ENCODE data around the gene ECSCR. TPM values are rescaled to one million over a fixed set of nuclear protein-coding genes. Genes with fewer than 3 reads are reported as not detected.
A peak's percentile ranks its signal among the peaks of the same experiment; 100 is the strongest.
"Not testable (repeated sequence)": the region's sequence is repeated elsewhere in the genome, so short reads cannot be mapped to it uniquely, and the experiment has no call there.

The ECSCR gene
- total and polyA plus RNA-seq, 5 donors from 2014 or later, result 0.23 to 1.6 (median 0.78) TPM; not detected in 1

GRCh38 chr5:139414581-139415130 lies 47.9 kb downstream of the ECSCR start:
- H3K27me3 Mint-ChIP-seq, result no peaks in the 10 kb centered on the region
- H3K4me3 ChIP-seq (ENCODE audit: low read depth, low read length), result peak overlapping the region; percentile 59
- DNase-seq, result peak in 2 of 3 donors; percentile 24 to 52
- peak; percentile 19 to 23 for ATAC-seq (ENCODE audit: low read depth in 2 of 2)
- peaks cover 22 to 36% (median 32%) of the 10 kb centered on the region in 4 donors for H3K4me1 Mint-ChIP-seq
- peaks cover 14% of the 10 kb centered on the region for H3K36me3 Mint-ChIP-seq
- H3K9me3 Mint-ChIP-seq, result no peaks in the 10 kb centered on the region
- no peaks in the 10 kb centered on the region for H3K27me3 ChIP-seq (ENCODE audit: control insufficient read depth, insufficient read depth, low read length)
- H3K4me1 ChIP-seq (ENCODE audit: control insufficient read depth, insufficient read depth, low read length, poor library complexity, severe bottlenecking), result peaks cover 30% of the 10 kb centered on the region
- H3K27ac Mint-ChIP-seq, result peak overlapping the region; percentile 64 to 88 (median 86)
- no peaks in the 10 kb centered on the region for H3K9me3 ChIP-seq (ENCODE audit: control insufficient read depth in 2 of 2, low read length in 2 of 2)
- H3K36me3 ChIP-seq (ENCODE audit: control insufficient read depth, insufficient read depth, low read length), result peaks cover 4% of the 10 kb centered on the region
- peak overlapping the region; percentile 36 to 49 (median 44) for H3K4me3 Mint-ChIP-seq
- peak overlapping the region; percentile 55 for H3K27ac ChIP-seq (ENCODE audit: insufficient read depth, low read length, poor library complexity, severe bottlenecking)

GRCh38 chr5:139413963-139414362 lies 48.6 kb downstream of the ECSCR start:
- Histone ChIP-seq H3K4me1 (ENCODE audit: control insufficient read depth, insufficient read depth, low read length, poor library complexity, severe bottlenecking) (peaks cover 30% of the 10 kb centered on the region), H3K27me3 (ENCODE audit: control insufficient read depth, insufficient read depth, low read length) (no peaks in the 10 kb centered on the region), H3K27ac (ENCODE audit: insufficient read depth, low read length, poor library complexity, severe bottlenecking) (peak overlapping the region; percentile 55), H3K4me3 (ENCODE audit: low read depth, low read length) (peak overlapping the region; percentile 59), H3K9me3 (ENCODE audit: control insufficient read depth in 2 of 2, low read length in 2 of 2) (no peaks in the 10 kb centered on the region), H3K36me3 (ENCODE audit: control insufficient read depth, insufficient read depth, low read length) (no peaks in the 10 kb centered on the region)
- Mint-ChIP-seq H3K27me3 (no peaks in the 10 kb centered on the region), H3K4me1 (peaks cover 22 to 36% (median 32%) of the 10 kb centered on the region in 4 donors), H3K4me3 (peak overlapping the region; percentile 0 to 62 (median 28)), H3K36me3 (peaks cover 13% of the 10 kb centered on the region), H3K9me3 (no peaks in the 10 kb centered on the region), H3K27ac (peak overlapping the region; percentile 64 to 88 (median 86))
- DNase-seq (peak in 1 of 3 donors; percentile 59), ATAC-seq (ENCODE audit: low read depth in 2 of 2) (no peak)

- Histone ChIP-seq H3K4me3 (ENCODE audit: low read depth, low read length) (no peak overlapping the region), H3K36me3 (ENCODE audit: control insufficient read depth, insufficient read depth, low read length) (no peaks in the 10 kb centered on the region), H3K27me3 (ENCODE audit: control insufficient read depth, insufficient read depth, low read length) (no peaks in the 10 kb centered on the region), H3K27ac (ENCODE audit: insufficient read depth, low read length, poor library complexity, severe bottlenecking) (no peak overlapping the region), H3K9me3 (ENCODE audit: control insufficient read depth in 2 of 2, low read length in 2 of 2) (no peaks in the 10 kb centered on the region), H3K4me1 (ENCODE audit: control insufficient read depth, insufficient read depth, low read length, poor library complexity, severe bottlenecking) (peaks cover 30% of the 10 kb centered on the region)
- peak overlapping the region in 1 of 3 donors; percentile 64 for H3K27ac Mint-ChIP-seq
- H3K4me1 Mint-ChIP-seq, result peaks cover 22 to 36% (median 32%) of the 10 kb centered on the region in 4 donors
- ATAC-seq (ENCODE audit: low read depth in 2 of 2) (no peak), DNase-seq (no peak)
- no peaks in the 10 kb centered on the region for H3K9me3 Mint-ChIP-seq
- H3K27me3 Mint-ChIP-seq, result no peaks in the 10 kb centered on the region
- H3K4me3 Mint-ChIP-seq, result peak overlapping the region in 2 of 4 donors; percentile 36 to 53
- peaks cover 5% of the 10 kb centered on the region for H3K36me3 Mint-ChIP-seq
Observed at GRCh38 chr5:139413153-139413552, 49.4 kb downstream of the ECSCR start.

- DNase-seq (no peak), ATAC-seq (ENCODE audit: low read depth in 2 of 2) (no peak)
- no peaks in the 10 kb centered on the region for H3K27me3 ChIP-seq (ENCODE audit: control insufficient read depth, insufficient read depth, low read length)
- Mint-ChIP-seq H3K4me3 (no peak overlapping the region), H3K27me3 (no peaks in the 10 kb centered on the region), H3K9me3 (no peaks in the 10 kb centered on the region), H3K27ac (peak overlapping the region in 1 of 3 donors; percentile 42), H3K4me1 (peaks cover 30 to 38% (median 36%) of the 10 kb centered on the region in 4 donors), H3K36me3 (peaks cover 5% of the 10 kb centered on the region)
- no peaks in the 10 kb centered on the region for H3K9me3 ChIP-seq (ENCODE audit: control insufficient read depth in 2 of 2, low read length in 2 of 2)
- peaks cover 26% of the 10 kb centered on the region for H3K4me1 ChIP-seq (ENCODE audit: control insufficient read depth, insufficient read depth, low read length, poor library complexity, severe bottlenecking)
- no peak overlapping the region for H3K27ac ChIP-seq (ENCODE audit: insufficient read depth, low read length, poor library complexity, severe bottlenecking)
- no peaks in the 10 kb centered on the region for H3K36me3 ChIP-seq (ENCODE audit: control insufficient read depth, insufficient read depth, low read length)
- no peak overlapping the region for H3K4me3 ChIP-seq (ENCODE audit: low read depth, low read length)
Observed at GRCh38 chr5:139410993-139411828, 51.3 kb downstream of the ECSCR start.

GRCh38 chr5:139410121-139410992 lies 52.2 kb downstream of the ECSCR start:
- no peak overlapping the region for H3K4me3 ChIP-seq (ENCODE audit: low read depth, low read length)
- peaks cover 28 to 31% (median 30%) of the 10 kb centered on the region in 4 donors for H3K4me1 Mint-ChIP-seq
- H3K9me3 ChIP-seq (ENCODE audit: control insufficient read depth in 2 of 2, low read length in 2 of 2), result no peaks in the 10 kb centered on the region
- H3K4me1 ChIP-seq (ENCODE audit: control insufficient read depth, insufficient read depth, low read length, poor library complexity, severe bottlenecking), result peaks cover 18% of the 10 kb centered on the region
- DNase-seq, result no peak
- no peaks in the 10 kb centered on the region for H3K36me3 ChIP-seq (ENCODE audit: control insufficient read depth, insufficient read depth, low read length)
- peaks cover 5% of the 10 kb centered on the region for H3K36me3 Mint-ChIP-seq
- H3K27ac Mint-ChIP-seq, result no peak overlapping the region
- no peak overlapping the region for H3K27ac ChIP-seq (ENCODE audit: insufficient read depth, low read length, poor library complexity, severe bottlenecking)
- no peaks in the 10 kb centered on the region for H3K9me3 Mint-ChIP-seq
- no peak for ATAC-seq (ENCODE audit: low read depth in 2 of 2)
- peak overlapping the region in 1 of 4 donors; percentile 38 for H3K4me3 Mint-ChIP-seq
- no peaks in the 10 kb centered on the region for H3K27me3 Mint-ChIP-seq
- no peaks in the 10 kb centered on the region for H3K27me3 ChIP-seq (ENCODE audit: control insufficient read depth, insufficient read depth, low read length)

GRCh38 chr5:139409116-139409515 lies 53.4 kb downstream of the ECSCR start:
- not testable (repeated sequence) for H3K4me3 ChIP-seq (ENCODE audit: low read depth, low read length); H3K9me3 ChIP-seq (ENCODE audit: control insufficient read depth in 2 of 2, low read length in 2 of 2); H3K27me3 ChIP-seq (ENCODE audit: control insufficient read depth, insufficient read depth, low read length); H3K36me3 Mint-ChIP-seq; H3K27ac Mint-ChIP-seq; H3K36me3 ChIP-seq (ENCODE audit: control insufficient read depth, insufficient read depth, low read length); H3K9me3 Mint-ChIP-seq; ATAC-seq (ENCODE audit: low read depth in 2 of 2); H3K27me3 Mint-ChIP-seq; DNase-seq; H3K4me3 Mint-ChIP-seq; H3K27ac ChIP-seq (ENCODE audit: insufficient read depth, low read length, poor library complexity, severe bottlenecking)
- peaks cover 13% of the 10 kb centered on the region for H3K4me1 ChIP-seq (ENCODE audit: control insufficient read depth, insufficient read depth, low read length, poor library complexity, severe bottlenecking)
- H3K4me1 Mint-ChIP-seq, result peaks cover 22 to 27% (median 25%) of the 10 kb centered on the region in 4 donors

GRCh38 chr5:139408191-139408590 lies 54.4 kb downstream of the ECSCR start:
- Histone ChIP-seq H3K9me3 (ENCODE audit: control insufficient read depth in 2 of 2, low read length in 2 of 2) (no peaks in the 10 kb centered on the region), H3K4me1 (ENCODE audit: control insufficient read depth, insufficient read depth, low read length, poor library complexity, severe bottlenecking) (peaks cover 14% of the 10 kb centered on the region), H3K36me3 (ENCODE audit: control insufficient read depth, insufficient read depth, low read length) (no peaks in the 10 kb centered on the region), H3K27ac (ENCODE audit: insufficient read depth, low read length, poor library complexity, severe bottlenecking) (no peak overlapping the region), H3K4me3 (ENCODE audit: low read depth, low read length) (no peak overlapping the region), H3K27me3 (ENCODE audit: control insufficient read depth, insufficient read depth, low read length) (no peaks in the 10 kb centered on the region)
- peaks cover 18 to 25% (median 22%) of the 10 kb centered on the region in 4 donors for H3K4me1 Mint-ChIP-seq
- H3K27me3 Mint-ChIP-seq, result no peaks in the 10 kb centered on the region
- H3K9me3 Mint-ChIP-seq, result no peaks in the 10 kb centered on the region
- H3K4me3 Mint-ChIP-seq, result no peak overlapping the region
- no peak for ATAC-seq (ENCODE audit: low read depth in 2 of 2)
- H3K36me3 Mint-ChIP-seq, result peaks cover 5% of the 10 kb centered on the region
- H3K27ac Mint-ChIP-seq, result peak overlapping the region in 1 of 3 donors; percentile 64
- DNase-seq, result no peak

Measured in CD4-positive, CD25-positive, alpha-beta regulatory T cell (primary cell).